ENCODE measurements around the gene CHD3. TPM values are rescaled to one million over a fixed set of nuclear protein-coding genes. Genes with fewer than 3 reads are reported as not detected.

Gene CHD3
- total and polyA plus RNA-seq, 4 experiments from 2014 or later = 0.84 to 287 (median 149) TPM

GRCh38 chr17:7885367-7886226 lies 3.0 kb upstream of the CHD3 start:
- Histone ChIP-seq H3K4me3 (ENCODE audit: low read length in 2 of 2) (peak overlapping the region; percentile 86 to 96), H3K9me3 (ENCODE audit: control insufficient read depth in 1 of 2, low read length in 2 of 2) (no peaks in the 10 kb centered on the region), H3K4me1 (ENCODE audit: insufficient read depth, low read length) (peaks cover 66% of the 10 kb centered on the region), H3K27me3 (ENCODE audit: insufficient read depth, low read length) (no peaks in the 10 kb centered on the region), H3K27ac (ENCODE audit: low read depth, low read length) (peak overlapping the region; percentile 65), H3K36me3 (ENCODE audit: insufficient read depth, low read length) (peaks cover 19% of the 10 kb centered on the region)
- Mint-ChIP-seq H3K4me3 (peak overlapping the region in 4 of 8 donors; percentile 33 to 79 (median 57)), H3K36me3 (peaks cover 7 to 22% of the 10 kb centered on the region in 2 donors), H3K9me3 (no peaks in the 10 kb centered on the region), H3K27me3 (no peaks in the 10 kb centered on the region), H3K4me1 (peaks cover 9 to 12% (median 10%) of the 10 kb centered on the region in 4 donors), H3K27ac (no peak overlapping the region)
- DNase-seq = peak; percentile 40 to 61 (median 45)
- POLR2A ChIA-PET (ENCODE audit: partially characterized antibody) = interaction anchor here (0.6 to 2.2 kb wide), 17 partner anchors 10 to 341 kb away, joined by 3 to 19 read pairs (median 5); partner anchors contain the start of genes KDM6B, NAA38, RNF227 and TP53
- CTCF ChIA-PET (ENCODE audit: partially characterized antibody) = interaction anchor here (1.0 to 2.2 kb wide), 6 partner anchors 17 to 29 kb away, joined by 3 to 9 read pairs (median 4); partner anchors contain the start of gene NAA38
- intact Hi-C loops (cut with micrococcal nuclease) = loop anchor here (2.0 kb wide), 1 partner anchor 17 kb away; no protein-coding TSS in a partner anchor

- H3K36me3 ChIP-seq (ENCODE audit: insufficient read depth, low read length) = peaks cover 20% of the 10 kb centered on the region
- Mint-ChIP-seq H3K36me3 (peaks cover 15 to 30% of the 10 kb centered on the region in 2 donors), H3K27ac (no peak overlapping the region), H3K27me3 (no peaks in the 10 kb centered on the region), H3K4me3 (no peak overlapping the region), H3K9me3 (no peaks in the 10 kb centered on the region), H3K4me1 (peaks cover 10 to 16% (median 11%) of the 10 kb centered on the region in 4 donors)
- H3K4me1 ChIP-seq (ENCODE audit: insufficient read depth, low read length) = peaks cover 58% of the 10 kb centered on the region
- peak overlapping the region; percentile 86 to 96 for H3K4me3 ChIP-seq (ENCODE audit: low read length in 2 of 2)
- peak overlapping the region; percentile 65 for H3K27ac ChIP-seq (ENCODE audit: low read depth, low read length)
- CTCF ChIA-PET (ENCODE audit: partially characterized antibody) = interaction anchor here (1.0 to 2.2 kb wide), 6 partner anchors 17 to 29 kb away, joined by 3 to 9 read pairs (median 4); partner anchors contain the start of gene NAA38
- DNase-seq = peak; percentile 51 to 84 (median 63)
- no peaks in the 10 kb centered on the region for H3K9me3 ChIP-seq (ENCODE audit: control insufficient read depth in 1 of 2, low read length in 2 of 2)
- intact Hi-C loops (cut with micrococcal nuclease) = loop anchor here (1.0 to 2.0 kb wide), 7 partner anchors 18 to 102 kb away; partner anchors contain the start of genes CNTROB and NAA38
- POLR2A ChIA-PET (ENCODE audit: partially characterized antibody) = interaction anchor here (0.7 to 2.2 kb wide), 16 partner anchors 11 to 340 kb away, joined by 3 to 19 read pairs (median 5); partner anchors contain the start of genes KDM6B, NAA38, RNF227 and TP53
- H3K27me3 ChIP-seq (ENCODE audit: insufficient read depth, low read length) = no peaks in the 10 kb centered on the region
Observed at GRCh38 chr17:7886227-7887037, 2.2 kb upstream of the CHD3 start.

- intact Hi-C loops (cut with micrococcal nuclease) = loop anchor here (1.0 to 2.0 kb wide), 7 partner anchors 18 to 101 kb away; partner anchors contain the start of genes CNTROB and NAA38
- Histone ChIP-seq H3K4me3 (ENCODE audit: low read length in 2 of 2) (peak overlapping the region; percentile 86 to 96), H3K27me3 (ENCODE audit: insufficient read depth, low read length) (no peaks in the 10 kb centered on the region), H3K9me3 (ENCODE audit: control insufficient read depth in 1 of 2, low read length in 2 of 2) (no peaks in the 10 kb centered on the region), H3K36me3 (ENCODE audit: insufficient read depth, low read length) (peaks cover 26% of the 10 kb centered on the region), H3K4me1 (ENCODE audit: insufficient read depth, low read length) (peaks cover 52% of the 10 kb centered on the region), H3K27ac (ENCODE audit: low read depth, low read length) (peak overlapping the region; percentile 65)
- no peak for DNase-seq
- H3K36me3 Mint-ChIP-seq = peaks cover 19 to 36% of the 10 kb centered on the region in 2 donors
- POLR2A ChIA-PET (ENCODE audit: partially characterized antibody) = interaction anchor here (1.0 to 2.2 kb wide), 5 partner anchors 11 to 103 kb away, joined by 3 to 19 read pairs (median 5); partner anchors contain the start of gene KDM6B
- H3K4me3 Mint-ChIP-seq = no peak overlapping the region
- CTCF ChIA-PET (ENCODE audit: partially characterized antibody) = interaction anchor here (1.3 to 2.2 kb wide), 3 partner anchors 24 to 30 kb away, joined by 3 to 9 read pairs (median 5); partner anchors contain the start of gene NAA38
- no peaks in the 10 kb centered on the region for H3K27me3 Mint-ChIP-seq
- H3K9me3 Mint-ChIP-seq = no peaks in the 10 kb centered on the region
- no peak overlapping the region for H3K27ac Mint-ChIP-seq
- H3K4me1 Mint-ChIP-seq = peaks cover 10 to 16% (median 12%) of the 10 kb centered on the region in 4 donors
Observed at GRCh38 chr17:7887038-7887481, 1.5 kb upstream of the CHD3 start.

- peak overlapping the region; percentile 65 for H3K27ac ChIP-seq (ENCODE audit: low read depth, low read length)
- no peaks in the 10 kb centered on the region for H3K27me3 ChIP-seq (ENCODE audit: insufficient read depth, low read length)
- no peaks in the 10 kb centered on the region for H3K9me3 ChIP-seq (ENCODE audit: control insufficient read depth in 1 of 2, low read length in 2 of 2)
- peaks cover 10 to 16% (median 12%) of the 10 kb centered on the region in 4 donors for H3K4me1 Mint-ChIP-seq
- intact Hi-C loops (cut with micrococcal nuclease) = loop anchor here (1.0 to 2.0 kb wide), 7 partner anchors 19 to 101 kb away; partner anchors contain the start of genes CNTROB and NAA38
- peak; percentile 89 to 95 (median 92) for DNase-seq
- peak overlapping the region; percentile 86 to 96 for H3K4me3 ChIP-seq (ENCODE audit: low read length in 2 of 2)
- no peaks in the 10 kb centered on the region for H3K9me3 Mint-ChIP-seq
- H3K4me3 Mint-ChIP-seq = no peak overlapping the region
- peaks cover 46% of the 10 kb centered on the region for H3K4me1 ChIP-seq (ENCODE audit: insufficient read depth, low read length)
- no peaks in the 10 kb centered on the region for H3K27me3 Mint-ChIP-seq
- peaks cover 21 to 37% of the 10 kb centered on the region in 2 donors for H3K36me3 Mint-ChIP-seq
- H3K27ac Mint-ChIP-seq = no peak overlapping the region
- H3K36me3 ChIP-seq (ENCODE audit: insufficient read depth, low read length) = peaks cover 28% of the 10 kb centered on the region
- ChIA-PET CTCF (ENCODE audit: partially characterized antibody) (interaction anchor here (1.6 kb wide), 1 partner anchor 101 kb away, joined by 8 read pairs; no protein-coding TSS in a partner anchor), POLR2A (ENCODE audit: partially characterized antibody) (interaction anchor here (1.4 kb wide), 1 partner anchor 102 kb away, joined by 4 read pairs; no protein-coding TSS in a partner anchor)
Observed at GRCh38 chr17:7887482-7888183, 956 bp upstream of the CHD3 start.

- no peaks in the 10 kb centered on the region for H3K9me3 ChIP-seq (ENCODE audit: control insufficient read depth in 1 of 2, low read length in 2 of 2)
- peaks cover 30% of the 10 kb centered on the region for H3K4me1 ChIP-seq (ENCODE audit: insufficient read depth, low read length)
- Mint-ChIP-seq H3K4me3 (peak overlapping the region in 3 of 8 donors; percentile 13 to 31 (median 17)), H3K9me3 (no peaks in the 10 kb centered on the region), H3K27ac (peak overlapping the region in 4 of 7 donors; percentile 55 to 84 (median 69)), H3K36me3 (peaks cover 26 to 51% of the 10 kb centered on the region in 2 donors), H3K27me3 (no peaks in the 10 kb centered on the region), H3K4me1 (peaks cover 8 to 11% (median 9%) of the 10 kb centered on the region in 4 donors)
- ChIA-PET CTCF (ENCODE audit: partially characterized antibody) (interaction anchor here (1.6 kb wide), 2 partner anchors 23 to 99 kb away, joined by 5 to 8 read pairs; no protein-coding TSS in a partner anchor), POLR2A (ENCODE audit: partially characterized antibody) (interaction anchor here (0.8 to 1.3 kb wide), 7 partner anchors 9 to 101 kb away, joined by 3 to 5 read pairs (median 3); partner anchors contain the start of gene RNF227)
- DNase-seq = peak in 2 of 5 donors; percentile 14 to 20
- intact Hi-C loops (cut with micrococcal nuclease) = no loop called here
- H3K4me3 ChIP-seq (ENCODE audit: low read length in 2 of 2) = peak overlapping the region; percentile 86 to 96
- H3K36me3 ChIP-seq (ENCODE audit: insufficient read depth, low read length) = peaks cover 42% of the 10 kb centered on the region
- peak overlapping the region; percentile 65 for H3K27ac ChIP-seq (ENCODE audit: low read depth, low read length)
- no peaks in the 10 kb centered on the region for H3K27me3 ChIP-seq (ENCODE audit: insufficient read depth, low read length)
Observed at GRCh38 chr17:7889166-7889955, 772 bp downstream of the CHD3 start.
